Adrenal gland (tissue), 5 donors: ENCODE measurements around the gene CAMK1D.

ENCODE experiments used
- CTCF ChIP-seq, 6 experiments: fragments of 450-650 bp in 4 of 6; fragments of 200-600 bp in 2 of 6; sonication (generic) in 1 of 6; IDR thresholded peaks; 1 replicate in 5 of 6; 2 replicates in 1 of 6; pipeline versions ENCODE4 v1.5.1 to v1.8.0; 2016 to 2021; ENCODE audit warnings: antibody characterized with exemption in 6 of 6, mild to moderate bottlenecking in 2 of 6, moderate library complexity in 1 of 6
- POLR2A ChIP-seq, 2 donors: fragments of 450-650 bp; IDR thresholded peaks; one replicate each; pipeline ENCODE4 v1.6.1; 2017; ENCODE audit warnings: antibody characterized with exemption in 2 of 2, mild to moderate bottlenecking in 2 of 2, moderate library complexity in 1 of 2
- donor health status: DM: no; HTN: no; CAD: no.

- TF ChIP-seq CTCF (IDR thresholded peaks at IDR 0.05): no peak
- TF ChIP-seq POLR2A (IDR thresholded peaks at IDR 0.05): no peak
Observed at GRCh38 chr10:12876266-12876665, 526.9 kb downstream of the CAMK1D start.
